ENCODE measurements around the gene FOXK2. TPM values are rescaled to one million over a fixed set of nuclear protein-coding genes. Genes with fewer than 3 reads are reported as not detected.

Gene FOXK2
- total RNA-seq, 1 experiment from 2014 or later, result 57.7 TPM

GRCh38 chr17:82544431-82545070 lies 25.0 kb downstream of the FOXK2 start (continued):
- no peak for TF ChIP-seq ZNF281 (CRISPR knock-in tag; IDR thresholded peaks at IDR 0.05)
- no peak for TF ChIP-seq HMGA2 (CRISPR knock-in tag; IDR thresholded peaks at IDR 0.05)
- TF ChIP-seq CDX4 (CRISPR knock-in tag; IDR thresholded peaks at IDR 0.05; ENCODE audit: borderline replicate concordance), result no peak
- TF ChIP-seq IRF2 (CRISPR knock-in tag; IDR thresholded peaks at IDR 0.05; ENCODE audit: borderline replicate concordance, low read depth), result no peak
- TF ChIP-seq ZSCAN18 (CRISPR knock-in tag; IDR thresholded peaks at IDR 0.05), result no peak
- TF ChIP-seq ZNF219 (CRISPR knock-in tag; IDR thresholded peaks at IDR 0.05; ENCODE audit: borderline replicate concordance), result no peak
- TF ChIP-seq TCF7 (CRISPR knock-in tag; IDR thresholded peaks at IDR 0.05; ENCODE audit: low read depth), result no peak
- no peak for TF ChIP-seq GRHL2 (CRISPR knock-in tag; IDR thresholded peaks at IDR 0.05; ENCODE audit: insufficient replicate concordance, severe bottlenecking)
- TF ChIP-seq E2F1 (CRISPR knock-in tag; IDR thresholded peaks at IDR 0.05), result no peak

GRCh38 chr17:82545071-82545462 lies 25.5 kb downstream of the FOXK2 start:
- no peaks in the 10 kb centered on the region for H3K27me3 Mint-ChIP-seq (ENCODE audit: low read depth)
- POLR2A ChIA-PET, result no interaction called here
- DNase-seq (ENCODE audit: low spot score) (no peak), ATAC-seq (no peak)
- CTCF ChIA-PET, result interaction anchor here (0.6 to 5.2 kb wide), 2 partner anchors 9 to 346 kb away, joined by 3 to 46 read pairs; no protein-coding TSS in a partner anchor
- H3K4me3 Mint-ChIP-seq, result no peak overlapping the region
- peaks cover 7% of the 10 kb centered on the region; the same call in 1 of the 2 replicates for H3K36me3 Mint-ChIP-seq
- H3K4me1 Mint-ChIP-seq, result peaks cover 12% of the 10 kb centered on the region
- H3K27ac Mint-ChIP-seq, result no peak overlapping the region
- H3K9me3 Mint-ChIP-seq, result 0 out of 2 replicates have a peak, but pooled peaks cover 4% of the 10 kb centered on the region
- TF ChIP-seq FOXP1 (CRISPR knock-in tag; IDR thresholded peaks at IDR 0.05; ENCODE audit: borderline replicate concordance) (no peak), ZNF121 (CRISPR knock-in tag; IDR thresholded peaks at IDR 0.05) (no peak), AR (CRISPR knock-in tag; IDR thresholded peaks at IDR 0.05) (no peak), RELA (CRISPR knock-in tag; IDR thresholded peaks at IDR 0.05; ENCODE audit: borderline replicate concordance) (no peak), JUN (CRISPR knock-in tag; IDR thresholded peaks at IDR 0.05) (no peak), JAZF1 (CRISPR knock-in tag; IDR thresholded peaks at IDR 0.05) (no peak), NFYB (CRISPR knock-in tag; conservative IDR thresholded peaks at IDR 0.05; ENCODE audit: low read depth) (no peak), ZNF423 (CRISPR knock-in tag; IDR thresholded peaks at IDR 0.05) (no peak), ZBTB43 (CRISPR knock-in tag; IDR thresholded peaks at IDR 0.05) (no peak), AFF4 (CRISPR knock-in tag; IDR thresholded peaks at IDR 0.05; ENCODE audit: borderline replicate concordance) (no peak), MYBL2 (CRISPR knock-in tag; IDR thresholded peaks at IDR 0.05) (no peak), ZSCAN18 (CRISPR knock-in tag; IDR thresholded peaks at IDR 0.05) (no peak)

All from WTC11 (cell line).